GF-D8 (cell line): Measurements from ENCODE around the gene SOX4.
"Not testable (repeated sequence)": the region's sequence is repeated elsewhere in the genome, so short reads cannot be mapped to it uniquely, and the experiment has no call there.

Experiments used
- DNase-seq: peaks from one replicate; lab custom pipeline; 2025; lab: John Stamatoyannopoulos, UW

Gene SOX4

GRCh38 chr6:21593412-21593926, at the start of gene SOX4:
TSS of gene SOX4 (plus strand) at chr6:21593751. CDS start at chr6:21594535, 784 bp downstream.
- peak; percentile 93 for DNase-seq

GRCh38 chr6:21552286-21552685, 41.3 kb upstream of the SOX4 start:
- DNase-seq: not testable (repeated sequence)

GRCh38 chr6:21554286-21554685, 39.3 kb upstream of the SOX4 start:
- no peak for DNase-seq

GRCh38 chr6:21555197-21555596, 38.4 kb upstream of the SOX4 start:
- DNase-seq: no peak

GRCh38 chr6:21556511-21556910, 37.0 kb upstream of the SOX4 start:
- DNase-seq: no peak

- DNase-seq: no peak
Observed at GRCh38 chr6:21556968-21557721, 36.4 kb upstream of the SOX4 start.

GRCh38 chr6:21559238-21559637, 34.3 kb upstream of the SOX4 start:
- DNase-seq: no peak

- no peak for DNase-seq
Observed at GRCh38 chr6:21560249-21560648, 33.3 kb upstream of the SOX4 start.

GRCh38 chr6:21565431-21565830, 28.1 kb upstream of the SOX4 start:
- no peak for DNase-seq

- no peak for DNase-seq
Observed at GRCh38 chr6:21578523-21578922, 15.0 kb upstream of the SOX4 start.

- DNase-seq: no peak
Observed at GRCh38 chr6:21582651-21583050, 10.9 kb upstream of the SOX4 start.

- no peak for DNase-seq
Observed at GRCh38 chr6:21586300-21586699, 7.3 kb upstream of the SOX4 start.

GRCh38 chr6:21586740-21587178, 6.8 kb upstream of the SOX4 start:
- no peak for DNase-seq

GRCh38 chr6:21587179-21587960, 6.2 kb upstream of the SOX4 start:
- DNase-seq: peak; percentile 13

GRCh38 chr6:21587961-21588480, 5.5 kb upstream of the SOX4 start:
- DNase-seq: no peak

- peak; percentile 51 for DNase-seq
Observed at GRCh38 chr6:21588481-21589351, 4.8 kb upstream of the SOX4 start.

GRCh38 chr6:21589352-21590345, 3.9 kb upstream of the SOX4 start:
- peak; percentile 25 for DNase-seq

- DNase-seq: no peak
Observed at GRCh38 chr6:21590346-21590745, 3.2 kb upstream of the SOX4 start.

GRCh38 chr6:21591446-21591845, 2.1 kb upstream of the SOX4 start:
- no peak for DNase-seq

- no peak for DNase-seq
Observed at GRCh38 chr6:21592953-21593352, 598 bp upstream of the SOX4 start.
